GM21619 (cell line): ENCODE results near the gene FREM2.

Source experiments
- ATAC-seq: cut with Tn5 transposase; IDR thresholded peaks from one replicate; pipeline ENCODE4 v1.9.1; 2021; ENCODE audit not compliant: unreplicated experiment

FREM2 gene

DNA sequence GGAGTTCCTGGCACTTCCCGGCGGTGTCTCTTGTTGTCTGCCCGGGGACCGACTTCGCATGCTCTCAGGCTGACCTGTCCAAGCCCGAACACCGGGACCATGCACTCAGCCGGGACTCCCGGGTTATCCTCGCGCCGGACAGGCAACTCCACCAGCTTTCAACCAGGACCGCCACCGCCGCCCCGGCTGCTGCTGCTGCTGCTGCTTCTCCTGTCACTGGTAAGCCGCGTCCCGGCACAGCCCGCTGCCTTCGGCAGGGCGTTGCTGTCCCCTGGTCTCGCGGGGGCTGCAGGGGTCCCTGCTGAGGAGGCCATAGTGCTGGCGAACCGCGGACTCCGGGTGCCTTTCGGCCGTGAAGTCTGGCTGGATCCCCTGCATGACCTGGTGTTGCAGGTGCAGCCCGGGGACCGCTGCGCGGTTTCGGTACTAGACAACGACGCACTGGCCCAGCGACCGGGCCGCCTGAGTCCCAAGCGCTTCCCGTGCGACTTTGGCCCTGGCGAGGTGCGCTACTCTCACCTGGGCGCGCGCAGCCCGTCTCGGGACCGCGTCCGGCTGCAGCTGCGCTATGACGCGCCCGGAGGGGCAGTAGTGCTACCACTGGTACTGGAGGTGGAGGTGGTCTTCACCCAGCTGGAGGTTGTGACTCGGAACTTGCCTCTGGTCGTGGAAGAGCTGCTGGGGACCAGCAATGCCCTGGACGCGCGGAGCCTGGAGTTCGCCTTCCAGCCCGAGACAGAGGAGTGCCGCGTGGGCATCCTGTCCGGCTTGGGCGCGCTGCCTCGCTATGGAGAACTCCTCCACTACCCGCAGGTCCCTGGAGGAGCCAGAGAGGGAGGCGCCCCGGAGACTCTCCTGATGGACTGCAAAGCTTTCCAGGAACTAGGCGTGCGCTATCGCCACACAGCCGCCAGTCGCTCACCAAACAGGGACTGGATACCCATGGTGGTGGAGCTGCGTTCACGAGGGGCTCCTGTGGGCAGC lies 661 bp downstream of the FREM2 start:
- ATAC-seq = no peak

DNA sequence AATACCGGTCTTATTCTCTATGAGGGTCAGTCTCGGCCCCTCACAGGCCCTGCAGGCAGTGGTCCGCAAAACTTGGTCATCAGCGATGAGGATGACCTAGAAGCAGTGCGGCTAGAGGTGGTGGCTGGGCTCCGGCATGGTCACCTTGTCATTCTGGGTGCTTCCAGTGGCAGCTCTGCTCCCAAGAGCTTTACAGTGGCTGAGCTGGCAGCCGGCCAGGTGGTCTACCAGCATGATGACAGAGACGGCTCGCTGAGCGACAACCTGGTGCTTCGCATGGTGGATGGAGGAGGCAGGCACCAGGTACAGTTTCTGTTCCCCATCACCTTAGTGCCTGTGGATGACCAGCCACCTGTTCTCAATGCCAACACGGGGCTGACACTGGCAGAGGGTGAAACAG lies 1.8 kb downstream of the FREM2 start:
- no peak for ATAC-seq

GRCh38 chr13:38690231-38690630 lies 3.4 kb downstream of the FREM2 start:
- no peak for ATAC-seq

GRCh38 chr13:38693168-38693567 lies 6.3 kb downstream of the FREM2 start:
- ATAC-seq = no peak

DNA sequence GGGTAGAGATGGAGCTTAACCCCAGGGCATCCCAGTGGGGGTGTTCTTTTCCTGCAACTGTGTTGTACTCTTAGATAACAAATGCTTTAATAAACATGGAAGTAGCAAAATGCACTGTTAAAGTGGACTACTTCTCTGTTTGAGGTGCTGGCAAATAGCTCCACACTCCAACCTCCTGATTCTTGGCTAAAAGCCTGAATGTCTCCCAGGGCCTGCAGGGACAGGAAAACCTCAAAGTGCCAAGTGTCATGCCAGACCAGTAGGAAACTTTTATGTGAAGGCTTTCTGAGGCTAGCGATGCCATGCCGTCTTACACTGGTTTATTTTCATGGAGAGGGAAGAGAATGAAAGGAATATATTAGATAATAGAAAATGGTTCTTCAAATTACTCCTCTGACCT lies 6.8 kb downstream of the FREM2 start:
- no peak for ATAC-seq

GRCh38 chr13:38697197-38697596 lies 10.3 kb downstream of the FREM2 start:
- ATAC-seq = no peak

GRCh38 chr13:38697628-38698333 lies 10.9 kb downstream of the FREM2 start:
- ATAC-seq = no peak

GRCh38 chr13:38700051-38700450 lies 13.2 kb downstream of the FREM2 start:
- ATAC-seq = no peak

- ATAC-seq = no peak
Measured at GRCh38 chr13:38702669-38703068, 15.8 kb downstream of the FREM2 start.

GRCh38 chr13:38703255-38703654 lies 16.4 kb downstream of the FREM2 start:
- ATAC-seq = no peak

DNA sequence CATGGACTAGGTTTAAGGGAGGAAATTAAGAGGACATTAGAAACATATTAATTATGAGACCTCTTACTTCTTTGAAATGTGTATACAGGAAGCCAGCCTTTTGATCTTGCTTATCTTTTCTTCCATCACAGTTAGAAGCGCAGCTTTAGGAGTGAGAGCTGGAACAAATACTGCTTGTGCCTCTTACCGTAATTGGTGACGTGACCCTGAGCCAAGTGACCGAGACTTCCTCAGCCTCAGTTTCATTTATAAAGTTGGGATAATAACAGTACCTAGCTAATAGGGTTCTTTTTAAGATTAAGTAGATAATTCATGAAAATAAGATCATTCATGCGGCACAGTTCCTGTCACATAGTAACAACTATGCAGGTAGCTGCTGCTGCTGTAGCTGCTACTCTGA lies 18.5 kb downstream of the FREM2 start:
- no peak for ATAC-seq

GRCh38 chr13:38707460-38707859 lies 20.6 kb downstream of the FREM2 start:
- ATAC-seq = no peak

DNA sequence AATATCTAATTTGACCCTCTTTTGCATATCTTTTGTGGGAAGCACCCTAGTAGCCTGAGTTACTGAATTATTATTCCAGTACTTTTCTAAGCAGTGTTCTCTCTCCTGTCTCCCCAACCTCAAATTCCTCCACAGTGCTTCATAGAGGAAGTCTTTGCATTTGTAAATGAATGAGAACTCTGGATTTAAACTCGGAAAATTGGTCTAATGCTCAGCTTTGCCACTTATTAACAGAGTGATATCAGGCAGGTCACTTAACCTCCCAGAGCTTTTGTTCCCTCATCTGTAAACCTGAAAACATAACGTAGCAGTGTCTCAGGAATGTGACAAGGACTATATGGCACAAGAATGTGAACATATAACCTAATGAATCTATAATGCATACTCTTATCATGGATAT lies 26.2 kb downstream of the FREM2 start:
- ATAC-seq = no peak

- ATAC-seq = no peak
Measured at GRCh38 chr13:38718374-38718773, 31.5 kb downstream of the FREM2 start.

- no peak for ATAC-seq
Measured at GRCh38 chr13:38730332-38730731, 43.5 kb downstream of the FREM2 start.

DNA sequence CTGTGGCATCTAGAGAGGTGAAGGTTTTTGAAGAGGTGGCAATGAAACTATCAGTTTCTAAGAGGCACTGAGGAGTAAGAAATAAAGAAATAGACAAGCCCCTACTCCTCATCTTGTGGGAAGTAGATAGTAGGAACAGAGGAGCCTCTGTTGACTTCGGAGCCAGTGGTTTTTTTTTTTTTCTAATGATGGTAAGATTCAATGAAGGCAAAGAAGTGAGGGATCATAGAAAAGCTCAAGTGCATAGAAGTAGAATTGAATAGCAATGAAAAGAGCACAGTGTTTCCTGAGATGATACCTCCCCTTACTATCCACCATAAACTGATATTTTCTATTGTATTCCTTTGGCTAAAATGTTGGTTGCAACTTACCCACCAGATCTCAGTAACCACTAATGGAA lies 46.3 kb downstream of the FREM2 start:
- ATAC-seq = no peak

DNA sequence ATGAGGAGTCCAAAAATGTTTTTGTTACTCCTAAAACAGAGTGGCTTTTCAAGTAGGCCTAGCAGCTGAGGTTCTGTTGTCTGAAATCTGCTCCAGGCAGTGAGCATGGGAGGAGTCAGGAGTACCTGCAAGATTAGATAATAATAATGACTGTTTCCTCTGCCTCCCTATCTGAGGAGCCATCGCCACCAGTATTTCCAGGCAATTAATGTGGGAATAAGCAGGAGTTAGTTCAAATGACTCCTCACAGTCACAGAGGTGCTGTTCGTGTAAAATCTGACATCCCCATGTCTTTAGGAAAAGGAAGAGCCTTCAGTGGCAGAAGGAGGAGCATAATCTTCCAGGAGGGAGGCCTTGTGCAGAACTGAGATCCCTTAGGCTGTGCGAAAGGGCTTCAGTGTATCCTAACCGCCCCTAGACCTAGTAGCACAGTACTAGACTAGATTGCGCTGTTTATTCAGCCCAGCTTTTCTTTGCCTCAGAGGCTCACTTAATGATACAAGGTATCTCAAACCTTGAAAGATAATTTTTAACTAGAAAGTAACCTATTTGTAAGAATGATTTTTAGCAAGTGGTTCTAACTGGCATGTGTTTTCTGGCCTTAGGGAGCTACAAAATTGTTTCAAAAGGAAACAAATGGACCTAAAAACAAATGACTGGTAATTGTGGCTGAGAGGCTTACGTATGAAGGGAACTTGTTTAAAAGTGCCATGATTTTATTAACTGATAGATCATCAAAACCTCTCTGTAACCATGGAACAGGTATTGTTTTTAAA lies 49.0 kb downstream of the FREM2 start:
- ATAC-seq = no peak

DNA sequence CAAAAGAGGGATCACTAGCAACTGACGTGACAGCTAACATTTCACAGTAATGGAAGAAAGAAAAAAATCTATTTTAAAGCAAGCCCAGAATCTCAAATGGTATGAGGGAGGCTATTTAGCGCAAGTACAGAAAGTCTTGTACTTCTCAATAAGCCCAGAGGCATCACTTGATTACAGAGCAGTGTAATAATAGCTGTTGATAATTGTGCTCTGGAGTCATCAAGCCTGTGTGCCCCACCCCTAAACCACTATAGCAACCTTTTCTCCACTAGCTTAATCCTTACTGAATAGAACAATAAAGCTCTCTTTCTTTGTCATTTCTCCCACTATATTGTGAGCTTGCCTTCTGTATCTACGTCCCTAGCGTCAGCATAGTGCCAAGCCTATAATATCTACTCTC lies 56.6 kb downstream of the FREM2 start:
- ATAC-seq = no peak

- no peak for ATAC-seq
Measured at GRCh38 chr13:38752686-38753085, 65.8 kb downstream of the FREM2 start.

DNA sequence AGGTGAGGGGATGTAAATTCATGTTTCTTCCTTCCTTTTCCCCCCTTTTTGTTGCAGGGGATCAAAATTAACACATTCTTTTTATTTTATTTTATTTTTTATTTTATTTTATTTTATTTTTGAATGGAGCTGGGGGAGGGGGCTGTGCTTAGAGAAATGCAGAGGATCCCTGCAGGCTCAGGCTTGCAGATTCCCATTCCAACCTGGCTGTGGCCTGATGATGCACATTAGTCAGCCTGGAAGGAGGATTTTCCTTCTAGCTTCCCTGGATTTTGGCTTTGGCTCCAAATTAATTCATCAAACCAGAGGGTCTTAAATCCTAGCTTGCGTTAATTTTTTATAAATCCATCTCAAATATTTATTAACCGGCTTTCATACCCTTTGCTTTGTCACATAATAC lies 67.0 kb downstream of the FREM2 start:
- no peak for ATAC-seq

GRCh38 chr13:38755793-38756192 lies 68.9 kb downstream of the FREM2 start:
- no peak for ATAC-seq
